ENCODE measurements around the gene TCF7L1. TPM values are rescaled to one million over a fixed set of nuclear protein-coding genes. Genes with fewer than 3 reads are reported as not detected.

Gene TCF7L1
- polyA plus RNA-seq, 1 donor from 2014 or later: not detected

- Histone ChIP-seq H3K9me2 (ENCODE audit: insufficient read depth, low read length) (no peaks in the 10 kb centered on the region), H3K27me3 (ENCODE audit: insufficient read depth, low read depth, low read length) (no peaks in the 10 kb centered on the region), H3K79me2 (replicated peaks; ENCODE audit: insufficient read depth, low read length) (no peaks in the 10 kb centered on the region), H3K4me3 (ENCODE audit: low read length) (no peak overlapping the region), H3K4me2 (ENCODE audit: low read length) (no peak overlapping the region), H3K9me3 (ENCODE audit: low read length) (no peaks in the 10 kb centered on the region), H3K36me3 (ENCODE audit: insufficient read depth, low read length) (no peaks in the 10 kb centered on the region), H4K20me1 (ENCODE audit: insufficient read depth) (no peaks in the 10 kb centered on the region), H3K27ac (ENCODE audit: low read length) (no peak overlapping the region), H3K9ac (ENCODE audit: low read length) (no peak overlapping the region), H3F3A (ENCODE audit: insufficient read depth, low read length, poor library complexity, severe bottlenecking) (no peaks in the 10 kb centered on the region), H2AFZ (ENCODE audit: low read depth, low read length) (no peak overlapping the region)
- TF ChIP-seq POLR2AphosphoS5 (IDR thresholded peaks at IDR 0.05) (no peak), MXI1 (conservative IDR thresholded peaks at IDR 0.05; ENCODE audit: poor library complexity, severe bottlenecking) (no peak), EP300 (conservative IDR thresholded peaks at IDR 0.05; ENCODE audit: poor library complexity, severe bottlenecking) (no peak), TAF1 (IDR thresholded peaks at IDR 0.05; ENCODE audit: low read depth) (no peak), REST (IDR thresholded peaks at IDR 0.05; ENCODE audit: borderline replicate concordance) (no peak), SMC3 (conservative IDR thresholded peaks at IDR 0.05; ENCODE audit: poor library complexity) (no peak), RAD21 (conservative IDR thresholded peaks at IDR 0.05) (no peak)
These were observed 36.4 kb downstream of the TCF7L1 start for GRCh38 chr2:85169581-85169980.

- H3K27me3 ChIP-seq (ENCODE audit: insufficient read depth, low read depth, low read length): no peaks in the 10 kb centered on the region
- H3K9ac ChIP-seq (ENCODE audit: low read length): no peak overlapping the region
- no peak overlapping the region for H3K4me2 ChIP-seq (ENCODE audit: low read length)
- TF ChIP-seq POLR2AphosphoS5 (IDR thresholded peaks at IDR 0.05): no peak
- H3K9me3 ChIP-seq (ENCODE audit: low read length): no peaks in the 10 kb centered on the region
- H4K20me1 ChIP-seq (ENCODE audit: insufficient read depth): no peaks in the 10 kb centered on the region
- no peaks in the 10 kb centered on the region for H3K9me2 ChIP-seq (ENCODE audit: insufficient read depth, low read length)
- no peaks in the 10 kb centered on the region for H3K79me2 ChIP-seq (replicated peaks; ENCODE audit: insufficient read depth, low read length)
- no peak overlapping the region for H2AFZ ChIP-seq (ENCODE audit: low read depth, low read length)
- no peaks in the 10 kb centered on the region for H3F3A ChIP-seq (ENCODE audit: insufficient read depth, low read length, poor library complexity, severe bottlenecking)
- H3K36me3 ChIP-seq (ENCODE audit: insufficient read depth, low read length): no peaks in the 10 kb centered on the region
- H3K27ac ChIP-seq (ENCODE audit: low read length): no peak overlapping the region
- no peak overlapping the region for H3K4me3 ChIP-seq (ENCODE audit: low read length)
These were observed 37.8 kb downstream of the TCF7L1 start for GRCh38 chr2:85170938-85171475.

- H3K9me2 ChIP-seq (ENCODE audit: insufficient read depth, low read length): no peaks in the 10 kb centered on the region
- H3K36me3 ChIP-seq (ENCODE audit: insufficient read depth, low read length): no peaks in the 10 kb centered on the region
- no peak overlapping the region for H3K9ac ChIP-seq (ENCODE audit: low read length)
- H4K20me1 ChIP-seq (ENCODE audit: insufficient read depth): no peaks in the 10 kb centered on the region
- H2AFZ ChIP-seq (ENCODE audit: low read depth, low read length): no peak overlapping the region
- no peak overlapping the region for H3K4me3 ChIP-seq (ENCODE audit: low read length)
- H3F3A ChIP-seq (ENCODE audit: insufficient read depth, low read length, poor library complexity, severe bottlenecking): no peaks in the 10 kb centered on the region
- no peaks in the 10 kb centered on the region for H3K9me3 ChIP-seq (ENCODE audit: low read length)
- no peaks in the 10 kb centered on the region for H3K79me2 ChIP-seq (replicated peaks; ENCODE audit: insufficient read depth, low read length)
- no peaks in the 10 kb centered on the region for H3K27me3 ChIP-seq (ENCODE audit: insufficient read depth, low read depth, low read length)
- H3K4me2 ChIP-seq (ENCODE audit: low read length): no peak overlapping the region
- no peak overlapping the region for H3K27ac ChIP-seq (ENCODE audit: low read length)
- TF ChIP-seq EP300 (conservative IDR thresholded peaks at IDR 0.05; ENCODE audit: poor library complexity, severe bottlenecking) (no peak), RAD21 (conservative IDR thresholded peaks at IDR 0.05) (no peak), SMC3 (conservative IDR thresholded peaks at IDR 0.05; ENCODE audit: poor library complexity) (no peak), CTCF (IDR thresholded peaks at IDR 0.05; ENCODE audit: poor library complexity, severe bottlenecking) (no peak), MXI1 (conservative IDR thresholded peaks at IDR 0.05; ENCODE audit: poor library complexity, severe bottlenecking) (no peak), TAF1 (IDR thresholded peaks at IDR 0.05; ENCODE audit: low read depth) (no peak)
These were observed 38.7 kb downstream of the TCF7L1 start for GRCh38 chr2:85171916-85172315.
